Erythroblast (primary cell): ENCODE measurements around the gene SLC30A3.

Experiments
- GATA1 ChIP-seq: IDR thresholded peaks from 2 replicates; pipeline ENCODE4 v1.6.1; 2011; ENCODE audit warnings: low read depth, mild to moderate bottlenecking, control low read depth, low read length, moderate library complexity
- POLR2A ChIP-seq: IDR thresholded peaks from 2 replicates; pipeline ENCODE4 v1.6.1; 2011; ENCODE audit warnings: mild to moderate bottlenecking, low read length

- TF ChIP-seq POLR2A (no peak), GATA1 (no peak)
Measured at GRCh38 chr2:27255660-27256059, 7.2 kb downstream of the SLC30A3 start.
